Mammary epithelial cell (primary cell): ENCODE measurements around the gene ZNF57.

Experiments
- CTCF ChIP-seq, 2 donors: IDR thresholded peaks in 1 of 2; conservative IDR thresholded peaks in 1 of 2; 2 replicates each; pipeline ENCODE4 v1.5.1; 2011 to 2012; ENCODE audit warnings: inconsistent platforms in 2 of 2, low read length in 2 of 2, mild to moderate bottlenecking in 2 of 2, control low read depth in 1 of 2, low read depth in 1 of 2; ENCODE audit not compliant: insufficient read depth in 1 of 2; ENCODE audit errors: extremely low read depth in 1 of 2
- EZH2 ChIP-seq: IDR thresholded peaks from 2 replicates; pipeline ENCODE4 v1.6.1; 2012; ENCODE audit warnings: low read length, inconsistent platforms, borderline replicate concordance

GRCh38 chr19:2865334-2866100, 35.2 kb upstream of the ZNF57 start:
- TF ChIP-seq CTCF (conservative IDR thresholded peaks at IDR 0.05 in 1 of 2, IDR thresholded peaks at IDR 0.05 in 1 of 2; ENCODE audit: extremely low read depth in 1 of 2, insufficient read depth in 1 of 2, low read depth in 1 of 2, low read length in 2 of 2) (no peak), EZH2 (no peak)
